GM19043 (cell line): ENCODE results near the gene ADH4.
A peak's percentile ranks its signal among the peaks of the same experiment; 100 is the strongest.
"Not testable (repeated sequence)": the region's sequence is repeated elsewhere in the genome, so short reads cannot be mapped to it uniquely, and the experiment has no call there.

Experiments
- ATAC-seq: cut with Tn5 transposase; IDR thresholded peaks from one replicate; pipeline ENCODE4 v1.9.1; 2021; ENCODE audit warnings: low read depth; ENCODE audit not compliant: unreplicated experiment

The ADH4 gene

DNA sequence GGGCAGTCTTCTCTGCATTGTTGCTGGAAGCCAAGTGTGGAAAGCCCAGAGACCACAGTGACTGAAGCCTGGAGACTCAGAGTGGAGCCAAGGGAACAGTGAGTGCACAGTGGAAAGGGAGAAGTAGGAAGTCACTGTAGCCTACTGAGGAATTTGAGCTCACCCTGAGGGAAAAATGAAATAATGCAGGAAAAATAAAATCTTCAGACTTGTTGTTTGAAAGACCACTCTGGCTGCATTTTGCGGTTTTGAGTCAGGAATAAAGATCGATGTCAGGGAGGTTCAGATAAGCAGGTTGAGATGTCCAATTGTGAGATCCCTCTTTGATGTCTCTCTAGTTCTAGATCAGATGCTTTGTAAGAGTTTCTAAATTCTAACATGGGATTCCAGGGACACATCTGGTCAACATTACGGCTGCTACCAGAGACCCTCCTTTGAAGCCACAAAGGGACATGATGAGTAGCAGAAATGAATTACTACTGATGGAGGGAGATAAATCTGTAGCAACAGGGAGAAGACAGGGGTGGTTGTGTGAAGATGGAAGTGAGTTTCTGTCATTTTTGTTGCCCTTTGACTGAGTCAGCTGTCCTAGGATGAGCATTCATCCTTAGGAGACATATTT is 8.4 kb downstream of the ADH4 start:
- ATAC-seq = no peak

DNA sequence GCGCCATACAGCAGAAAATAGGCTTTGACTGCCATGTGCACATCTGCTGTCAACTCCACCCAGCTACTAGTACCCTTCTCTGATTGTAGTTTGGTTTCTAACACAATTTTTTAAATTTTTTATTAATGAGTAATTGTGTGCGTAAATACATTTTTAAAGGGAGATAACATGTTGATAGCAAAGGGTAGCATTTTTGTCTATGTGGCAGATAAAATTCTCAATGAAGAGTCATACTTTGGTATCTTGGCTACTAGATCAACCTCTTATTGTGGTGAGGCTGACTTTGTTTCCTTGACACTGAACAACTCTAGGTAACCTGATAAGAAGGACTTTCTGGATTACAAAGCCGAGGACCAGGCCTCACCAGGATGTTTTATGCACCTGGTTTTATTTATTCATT is 9.5 kb downstream of the ADH4 start:
- no peak for ATAC-seq

DNA sequence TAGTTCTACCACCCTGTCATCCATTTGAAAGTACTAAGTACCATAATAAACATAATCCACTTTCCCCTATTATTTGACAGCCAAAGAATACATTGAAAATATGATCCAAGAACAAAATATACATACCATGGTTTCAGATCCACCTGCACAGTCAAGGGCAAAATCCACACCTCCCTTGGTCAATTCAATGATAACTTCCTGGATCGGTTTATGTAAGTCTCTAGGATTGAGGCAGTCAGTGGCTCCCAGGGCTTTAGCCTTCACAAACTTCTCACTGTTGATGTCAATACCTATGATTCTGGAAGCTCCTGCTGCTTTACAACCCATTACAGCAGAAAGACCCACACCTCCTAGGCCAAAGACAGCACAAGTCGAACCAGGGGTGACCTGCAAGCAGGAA is 12.7 kb downstream of the ADH4 start:
- ATAC-seq = no peak

DNA sequence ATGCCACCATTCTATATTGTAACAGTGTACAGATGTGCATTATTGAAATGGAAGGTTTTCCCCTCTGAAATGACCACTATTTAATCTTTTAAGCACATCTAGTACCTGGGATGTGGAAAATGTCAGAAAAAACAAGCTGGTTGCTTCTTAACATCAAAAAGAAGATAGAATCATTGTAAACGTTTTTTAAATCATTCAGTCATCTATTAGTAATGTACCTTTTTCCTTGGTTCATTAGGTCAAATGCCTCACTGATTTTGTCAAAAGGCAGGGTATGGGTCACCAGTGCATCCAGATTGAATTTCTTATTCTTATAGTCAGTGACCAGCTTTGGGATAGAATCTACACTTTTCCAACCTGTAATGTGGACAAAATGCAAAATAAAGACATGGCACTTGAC is 17.7 kb downstream of the ADH4 start:
- no peak for ATAC-seq

DNA sequence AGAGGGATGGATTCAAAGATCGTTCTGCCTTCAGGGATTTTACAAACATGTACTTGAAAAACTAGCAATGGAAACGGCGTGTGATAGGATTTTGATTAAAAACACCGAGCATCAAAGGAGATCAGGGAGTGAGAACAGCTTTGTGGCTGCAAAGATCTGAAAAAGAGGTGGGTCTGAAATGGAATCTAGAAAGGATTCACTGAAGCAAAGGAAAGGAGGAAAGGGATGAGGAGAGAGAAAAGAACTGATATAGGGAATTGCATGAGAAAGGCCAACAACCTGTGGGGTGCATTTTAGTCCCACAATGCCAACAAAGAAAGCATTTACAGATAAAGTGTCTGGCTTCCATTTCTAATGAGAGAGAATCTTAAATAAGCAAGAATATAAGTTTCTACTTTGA is 23.1 kb downstream of the ADH4 start:
- ATAC-seq = no peak

DNA sequence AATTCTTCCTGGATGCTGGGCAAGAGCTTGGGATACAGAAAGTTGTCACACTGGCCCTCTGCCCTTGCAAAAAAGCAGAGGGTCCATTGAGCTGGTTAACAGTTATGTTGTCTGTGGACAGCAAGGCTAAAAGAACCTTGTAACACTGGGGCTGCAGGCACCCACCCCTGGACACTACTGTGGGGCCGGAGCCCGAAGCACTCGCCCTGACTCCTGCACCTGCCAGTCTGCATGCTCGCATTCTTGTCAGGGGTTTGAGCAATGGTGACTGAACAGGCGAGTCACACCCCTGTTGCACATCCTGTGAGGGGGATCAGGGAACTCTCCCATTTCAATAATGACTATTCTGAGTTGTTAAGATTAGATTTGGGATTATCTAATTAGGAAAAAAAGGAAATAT is 23.6 kb downstream of the ADH4 start:
- ATAC-seq = no peak

DNA sequence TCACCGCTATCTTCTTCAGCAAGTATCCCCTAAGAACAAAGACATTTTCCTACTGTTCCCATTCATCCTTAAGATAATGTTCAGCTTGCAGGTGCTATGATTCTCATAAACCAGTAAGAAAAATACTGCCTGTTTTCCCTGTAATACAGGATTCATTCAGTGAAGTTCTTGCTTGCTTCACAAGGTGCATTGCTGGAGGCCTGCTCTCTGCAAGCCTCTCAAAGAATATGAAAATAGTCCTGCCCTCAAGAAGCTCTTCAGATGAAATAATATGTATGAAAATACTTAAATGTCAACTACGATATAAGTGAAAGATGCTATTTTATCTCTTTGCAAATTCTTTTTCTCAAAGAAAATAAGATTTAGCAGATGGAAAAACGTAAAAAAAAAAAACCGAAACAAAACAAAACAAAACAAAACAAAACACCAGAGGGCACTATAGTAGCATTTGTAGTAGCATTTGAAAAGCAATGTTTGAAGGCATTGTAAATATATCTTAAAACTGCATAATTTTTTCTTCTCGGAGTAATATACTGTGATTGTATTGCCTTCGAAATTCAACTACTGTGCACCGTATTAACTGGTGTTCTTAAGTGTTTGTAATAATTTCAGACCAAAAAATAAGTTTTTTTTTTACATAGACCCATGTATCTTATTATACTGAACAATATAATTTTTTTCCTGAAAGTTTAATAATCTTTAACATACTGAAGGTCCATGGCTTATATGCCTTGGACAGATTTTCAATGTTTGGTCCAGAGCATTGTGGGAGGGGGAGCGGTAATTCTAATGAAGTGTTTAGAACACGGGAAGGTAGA is 26.0 kb downstream of the ADH4 start:
- ATAC-seq = no peak

DNA sequence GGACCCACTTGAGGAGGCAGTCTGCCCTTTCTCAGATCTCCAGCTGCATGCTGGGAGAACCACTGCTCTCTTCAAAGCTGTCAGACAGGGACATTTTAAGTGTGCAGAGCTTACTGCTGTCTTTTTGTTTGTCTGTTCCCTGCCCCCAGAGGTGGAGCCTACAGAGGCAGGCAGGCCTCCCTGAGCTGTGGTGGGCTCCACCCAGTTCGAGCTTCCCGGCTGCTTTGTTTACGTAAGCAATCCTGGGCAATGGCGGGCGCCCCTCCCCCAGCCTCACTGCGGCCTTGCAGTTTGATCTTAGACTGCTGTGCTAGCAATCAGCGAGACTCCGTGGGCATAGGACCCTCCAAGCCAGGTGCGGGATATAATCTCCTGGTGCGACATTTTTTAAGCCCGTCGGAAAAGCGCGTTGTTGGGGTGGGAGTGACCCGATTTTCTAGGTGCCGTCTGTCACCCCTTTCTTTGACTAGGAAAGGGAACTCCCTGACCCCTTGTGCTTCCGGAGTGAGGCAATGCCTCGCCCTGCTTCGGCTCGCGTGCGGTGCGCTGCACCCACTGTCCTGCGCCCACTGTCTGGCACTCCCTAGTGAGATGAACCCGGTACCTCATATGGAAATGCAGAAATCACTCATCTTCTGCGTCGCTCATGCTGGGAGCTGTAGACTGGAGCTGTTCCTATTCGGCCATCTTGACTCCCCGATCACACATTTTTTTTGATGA is 26.8 kb downstream of the ADH4 start:
- not testable (repeated sequence) for ATAC-seq

DNA sequence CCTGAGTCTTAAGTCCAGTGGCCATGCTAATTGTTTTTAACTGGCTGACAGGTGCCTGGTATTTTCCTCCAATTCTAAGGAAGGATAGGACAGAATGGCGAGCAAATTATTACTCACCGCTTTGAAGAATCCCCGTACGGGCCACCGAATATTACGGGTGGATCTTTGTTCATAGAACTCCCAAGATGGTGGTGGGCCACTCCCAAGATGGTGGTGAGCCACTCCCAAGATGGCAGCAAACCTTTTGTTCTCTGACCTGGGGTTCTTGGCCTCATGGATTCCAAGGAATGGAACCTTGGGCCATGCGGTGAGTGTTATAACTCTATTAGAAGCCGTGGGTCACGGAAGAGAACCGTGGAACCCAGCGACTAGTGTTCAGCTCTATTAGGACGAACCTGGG is 34.8 kb downstream of the ADH4 start:
- ATAC-seq = not testable (repeated sequence)

DNA sequence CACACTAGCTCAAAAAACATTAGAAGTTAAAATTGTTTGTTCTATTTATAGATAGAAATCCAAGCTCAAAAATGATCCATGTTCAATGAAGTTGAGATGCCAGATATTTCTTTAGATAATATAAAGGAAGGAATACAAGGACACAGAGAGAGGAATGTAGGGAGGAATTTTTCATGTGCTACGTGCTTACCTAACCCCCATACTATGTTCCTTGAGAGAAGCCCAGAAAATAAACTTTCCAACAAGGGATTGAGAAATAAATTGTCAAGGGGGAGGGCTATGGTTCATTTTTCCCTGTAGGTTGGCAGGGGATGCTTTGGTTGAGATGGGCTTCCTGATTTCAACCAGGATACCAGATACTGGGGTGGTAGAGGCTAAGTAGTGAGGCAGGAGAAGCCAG is 39.9 kb downstream of the ADH4 start:
- ATAC-seq = no peak

DNA sequence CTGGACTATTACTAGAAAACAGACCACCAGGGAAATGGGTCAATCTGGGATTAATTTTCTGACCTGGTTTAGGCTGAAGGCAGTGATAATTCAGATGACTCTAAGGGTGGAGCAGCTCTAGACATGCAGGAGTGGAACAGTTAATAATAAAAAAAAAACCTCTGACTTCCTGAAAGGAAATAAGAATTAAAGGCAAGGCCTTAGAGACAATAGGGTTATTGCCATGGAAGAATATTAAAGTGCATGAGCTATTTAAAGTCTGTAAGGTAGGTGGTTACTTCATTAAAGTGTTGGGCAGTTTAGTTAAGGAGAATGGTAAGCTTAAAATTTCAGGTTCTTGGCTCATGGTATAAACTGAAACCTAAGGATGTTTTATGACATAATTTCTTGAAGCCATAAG is 40.9 kb downstream of the ADH4 start:
- ATAC-seq = no peak

DNA sequence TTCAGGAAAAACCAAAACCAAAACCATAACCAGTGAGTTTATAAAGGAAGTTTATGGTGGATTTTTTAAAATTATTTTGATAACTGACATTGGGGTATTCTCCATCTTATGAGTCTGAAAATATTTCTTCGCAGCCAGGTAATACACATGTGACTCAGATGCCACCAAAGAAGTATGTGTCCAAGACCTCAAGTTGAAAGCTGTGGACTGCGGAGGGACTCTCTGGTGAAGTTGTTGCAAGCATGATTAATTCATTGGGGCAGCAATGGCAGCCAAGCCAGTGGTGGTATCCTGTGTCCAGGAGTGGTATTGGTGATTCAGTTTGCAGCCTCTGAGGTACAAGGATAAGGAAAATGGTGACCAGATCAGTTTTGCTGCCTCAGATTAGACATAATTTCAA is 41.5 kb downstream of the ADH4 start:
- ATAC-seq = no peak

DNA sequence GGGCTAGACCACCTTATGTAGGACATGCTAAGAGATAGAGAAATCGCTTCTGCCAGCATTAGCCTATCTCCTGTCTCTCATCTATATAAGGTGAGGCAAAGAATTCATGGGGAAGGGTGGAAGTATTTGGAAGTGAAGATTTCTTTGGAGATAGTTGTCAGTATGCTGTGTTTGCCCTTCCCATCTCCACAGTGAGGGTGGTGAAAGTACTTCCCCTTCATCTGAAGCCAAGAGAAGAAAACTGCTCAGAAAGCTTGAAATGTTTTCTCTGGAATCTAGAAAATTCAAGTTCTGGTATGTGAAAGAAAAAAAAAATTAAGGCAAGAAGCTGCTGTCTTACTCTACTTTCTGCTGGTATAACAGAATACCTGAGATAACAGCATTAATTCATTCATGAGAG is 43.2 kb downstream of the ADH4 start:
- ATAC-seq = no peak

DNA sequence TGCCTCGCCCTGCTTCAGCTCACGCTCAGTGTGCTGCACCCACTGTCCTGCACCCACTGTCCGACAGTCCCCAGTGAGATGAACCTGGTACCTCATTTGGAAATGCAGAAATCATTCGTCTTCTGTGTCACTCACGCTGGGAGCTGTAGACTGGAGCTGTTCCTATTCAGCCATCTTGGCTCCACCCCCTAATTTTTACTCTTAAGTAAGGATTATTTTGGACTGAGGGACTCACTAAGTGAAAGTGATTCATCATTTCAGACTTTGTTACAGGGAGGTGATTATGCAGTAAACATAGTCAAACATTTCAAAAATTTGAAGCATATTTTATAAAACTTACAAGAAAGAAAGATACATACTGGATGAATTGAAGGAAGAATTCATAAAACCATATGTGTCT is 44.3 kb downstream of the ADH4 start:
- ATAC-seq = not testable (repeated sequence)

DNA sequence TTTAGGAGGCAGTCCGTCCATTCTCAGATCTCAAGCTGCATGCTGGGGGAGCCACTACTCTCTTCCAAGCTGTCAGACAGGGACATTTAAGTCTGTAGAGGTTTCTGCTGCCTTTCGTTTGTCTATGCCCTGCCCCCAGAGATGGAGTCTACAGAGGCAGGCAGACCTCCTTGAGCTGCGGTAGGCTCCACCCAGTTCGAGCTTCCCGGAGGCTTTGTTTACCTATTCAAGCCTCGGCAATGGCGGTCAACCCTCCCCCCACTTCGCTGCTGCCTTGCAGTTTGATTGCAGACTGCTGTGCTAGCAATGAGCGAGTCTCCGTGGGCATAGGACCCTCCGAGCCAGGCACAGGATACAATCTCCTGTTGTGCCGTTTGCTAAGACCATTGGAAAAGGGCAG is 44.8 kb downstream of the ADH4 start:
- ATAC-seq = no peak

DNA sequence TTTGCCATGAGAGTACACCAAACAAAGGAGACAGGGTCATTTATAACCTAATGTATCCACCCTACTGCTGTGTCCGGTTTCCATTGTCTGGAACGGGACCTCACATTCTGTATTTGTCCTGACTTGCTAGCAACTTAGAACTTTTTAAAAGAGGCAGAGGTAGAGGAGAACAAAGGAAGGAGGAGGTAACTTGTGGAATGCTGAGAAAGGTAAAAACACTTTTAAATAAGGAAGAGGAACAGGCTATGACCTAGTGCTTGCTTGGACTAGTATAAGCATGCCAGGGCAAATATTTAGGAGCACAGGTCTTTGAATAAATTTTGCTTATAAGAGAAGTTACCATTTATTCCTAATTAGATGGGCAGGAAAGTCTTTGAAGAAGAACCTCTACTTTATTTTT is 52.3 kb downstream of the ADH4 start:
- not testable (repeated sequence) for ATAC-seq

DNA sequence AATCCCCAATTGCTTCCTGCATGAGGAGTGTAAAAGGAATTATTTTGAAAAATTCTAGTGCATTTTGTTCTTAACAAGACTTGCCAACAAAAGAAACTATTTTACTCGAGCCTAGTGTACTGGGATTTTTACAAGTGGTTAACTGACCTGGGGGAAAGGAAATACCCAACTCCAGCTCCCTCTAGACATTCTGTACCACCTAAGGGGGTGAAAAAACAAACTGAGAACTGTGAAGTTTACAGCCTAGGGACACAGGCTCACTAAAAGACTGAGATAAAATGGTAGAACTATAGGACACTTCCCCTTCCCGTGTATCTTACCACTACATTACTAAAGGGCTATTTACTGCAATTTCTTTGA is 52.9 kb downstream of the ADH4 start:
- no peak for ATAC-seq

DNA sequence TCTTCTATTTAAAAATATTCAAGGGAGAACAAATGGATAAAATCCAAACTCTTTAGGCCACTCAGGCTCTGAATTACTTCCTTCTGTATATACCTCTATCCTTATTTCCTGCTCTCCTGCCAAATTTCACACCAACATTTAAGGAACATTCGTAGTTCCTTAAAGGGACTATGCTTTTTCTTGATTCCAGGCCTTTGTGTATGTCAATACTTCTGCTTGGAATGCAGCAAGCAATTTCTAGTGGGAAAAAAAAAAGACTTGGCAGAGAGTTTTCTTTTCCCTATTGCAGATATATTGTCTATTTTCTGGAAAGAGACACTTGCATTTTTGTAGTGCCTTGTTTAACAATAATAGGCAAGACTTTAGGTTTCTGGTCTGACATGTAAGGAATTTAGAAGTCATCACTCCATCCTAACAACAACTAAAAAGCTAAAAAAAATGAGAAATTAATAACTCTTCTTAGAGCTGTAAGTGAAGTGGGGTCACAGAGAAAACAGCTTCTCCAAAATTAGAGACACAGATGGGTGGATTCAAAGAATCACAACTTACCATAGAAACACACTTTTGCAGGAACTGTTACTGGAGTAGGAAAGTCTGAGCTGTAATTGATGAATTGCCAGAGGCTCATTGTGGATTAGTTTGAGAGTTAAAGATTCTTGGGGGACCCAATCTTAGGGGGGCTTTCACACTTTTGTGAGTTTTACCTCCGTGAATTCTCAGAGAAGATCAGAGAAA is 53.4 kb downstream of the ADH4 start:
- no peak for ATAC-seq

DNA sequence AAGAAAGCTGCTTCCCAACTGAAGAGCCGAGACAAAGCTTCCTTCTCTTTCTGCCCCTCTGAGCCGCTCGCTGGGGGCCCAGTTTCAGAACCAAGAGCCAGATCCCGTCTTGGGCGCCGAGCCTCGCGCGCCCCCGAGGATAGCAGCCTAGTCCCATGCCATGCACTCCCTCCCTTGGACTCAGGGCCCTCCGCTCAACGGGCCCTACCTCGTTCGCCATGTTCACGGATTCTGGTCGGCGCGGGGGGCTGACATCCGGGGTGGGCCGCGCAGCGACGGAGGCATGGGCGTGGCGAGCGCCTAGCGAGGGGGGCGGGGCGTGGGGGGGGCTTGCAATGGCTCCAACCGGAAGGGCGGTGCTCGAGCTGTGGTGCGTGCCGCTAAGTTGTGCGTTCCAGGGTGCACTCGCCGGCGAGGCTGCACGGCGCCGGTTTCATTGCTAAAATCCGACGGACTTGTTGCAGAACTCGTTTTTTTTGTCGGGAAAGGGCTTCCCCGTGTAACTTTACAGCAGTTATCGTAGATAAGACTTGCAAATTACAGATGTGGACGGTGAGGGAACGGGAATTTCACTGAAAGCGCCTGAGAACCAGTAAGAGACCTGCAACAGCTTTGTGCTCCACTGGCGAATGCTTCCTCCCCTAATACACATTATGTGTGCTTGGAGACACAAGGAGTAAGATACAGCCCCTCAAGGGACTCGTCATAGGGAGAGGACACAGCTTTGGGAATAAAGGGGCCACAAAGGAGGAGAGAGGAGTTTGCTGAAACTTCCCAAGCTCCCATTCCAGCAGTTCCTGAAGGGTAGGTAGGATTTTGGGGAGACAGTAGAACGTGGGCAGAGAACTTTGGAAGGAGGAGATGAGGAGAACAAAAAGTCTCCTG is 55.4 kb downstream of the ADH4 start, which contains the start of gene ADH5:
Gene ADH5 (minus strand): TSS at position 308 of the 885 bp plus-strand sequence. CDS start 88 bp downstream, at position 220.
- ATAC-seq = peak; percentile 86

DNA sequence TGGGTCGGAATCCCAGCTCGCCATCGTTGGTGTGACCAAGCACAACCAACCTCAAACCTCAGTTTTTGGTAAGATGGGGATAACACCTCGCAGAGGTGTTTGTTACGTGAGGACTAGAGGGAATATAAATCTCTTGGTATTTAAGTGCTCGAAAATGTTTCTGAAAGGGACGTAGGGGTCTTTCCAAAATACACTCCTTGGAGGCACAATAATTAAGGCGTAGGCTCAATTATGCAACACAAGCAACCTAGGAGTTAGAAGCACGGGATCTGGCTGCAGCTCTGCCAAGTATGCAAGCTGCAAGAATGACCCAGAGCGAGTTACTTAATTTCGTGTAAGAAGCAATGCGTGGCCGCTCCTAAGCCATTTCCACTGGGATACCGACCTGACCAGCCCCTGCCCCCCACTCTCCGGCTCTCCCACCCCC is 56.1 kb downstream of the ADH4 start:
- ATAC-seq = peak; percentile 23
